OCI-LY1 (cell line): ENCODE data around the gene CCDC51.

Experiments
- CTCF ChIP-seq: fragments of 200-600 bp; sonication (generic), shearing (Covaris generic); IDR thresholded peaks from 2 replicates; pipeline ENCODE4 v1.5.1; 2017; ENCODE audit warnings: mild to moderate bottlenecking, antibody characterized with exemption, low read length, moderate library complexity, mixed read lengths
- EZH2 ChIP-seq: fragments of 200-600 bp; sonication (generic), shearing (Covaris generic); IDR thresholded peaks from 2 replicates; pipeline ENCODE4 v1.8.0; 2017; ENCODE audit warnings: borderline replicate concordance, mixed run types, mild to moderate bottlenecking, antibody characterized with exemption, low read length, moderate library complexity, mixed read lengths

DNA sequence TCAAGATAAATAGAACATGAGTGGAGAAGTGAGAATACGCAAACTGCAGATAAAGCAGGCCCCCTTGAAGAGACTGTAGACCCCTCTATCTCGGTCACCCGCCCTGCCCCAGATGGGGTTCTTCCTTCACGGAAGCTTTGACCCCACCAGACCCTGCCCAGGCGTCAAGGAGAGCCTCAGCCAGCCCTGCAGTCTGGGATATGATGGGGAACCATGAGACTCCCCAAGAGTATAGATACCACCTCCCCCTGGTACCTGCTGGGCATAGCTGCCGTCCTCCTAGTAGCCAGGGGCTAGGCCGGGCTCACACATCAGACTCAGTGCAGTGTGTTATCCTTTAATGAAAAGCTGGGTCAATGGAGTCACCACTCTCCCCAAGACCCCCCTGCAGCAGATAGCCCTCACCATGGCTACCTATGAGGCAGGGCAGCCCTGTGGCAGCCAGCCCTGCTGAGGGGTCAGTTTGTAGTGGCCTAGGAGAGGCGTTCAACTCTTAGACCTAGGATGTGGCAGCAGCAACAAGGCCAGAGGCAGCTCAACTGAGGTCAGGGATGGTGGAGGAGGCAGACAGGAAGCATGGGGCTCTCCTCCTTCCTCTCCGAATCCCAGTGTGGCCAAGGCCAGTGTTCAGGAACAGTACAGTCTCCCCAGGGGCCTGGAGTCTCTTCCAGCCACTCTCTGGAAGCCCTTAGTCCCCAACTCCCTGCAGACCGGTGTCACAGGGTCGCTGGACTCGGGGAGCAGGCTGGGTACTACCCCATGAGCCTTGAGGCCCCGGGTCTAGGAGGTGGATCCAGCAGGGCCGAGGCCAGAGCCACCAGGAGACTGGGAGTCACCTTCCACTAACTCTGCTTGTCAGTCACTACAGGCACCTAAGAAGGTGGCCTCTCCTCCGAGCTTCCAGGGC is 36.1 kb downstream of the CCDC51 start:
- TF ChIP-seq CTCF (no peak), EZH2 (no peak)
